GM18498 (cell line): ENCODE data around the gene DNM3.
"Not testable (repeated sequence)": the region's sequence is repeated elsewhere in the genome, so short reads cannot be mapped to it uniquely, and the experiment has no call there.

Experiments
- ATAC-seq: cut with Tn5 transposase; IDR thresholded peaks from one replicate; pipeline ENCODE4 v1.9.1; 2021; ENCODE audit warnings: mild to moderate bottlenecking, moderate library complexity; ENCODE audit not compliant: unreplicated experiment

The DNM3 gene

DNA sequence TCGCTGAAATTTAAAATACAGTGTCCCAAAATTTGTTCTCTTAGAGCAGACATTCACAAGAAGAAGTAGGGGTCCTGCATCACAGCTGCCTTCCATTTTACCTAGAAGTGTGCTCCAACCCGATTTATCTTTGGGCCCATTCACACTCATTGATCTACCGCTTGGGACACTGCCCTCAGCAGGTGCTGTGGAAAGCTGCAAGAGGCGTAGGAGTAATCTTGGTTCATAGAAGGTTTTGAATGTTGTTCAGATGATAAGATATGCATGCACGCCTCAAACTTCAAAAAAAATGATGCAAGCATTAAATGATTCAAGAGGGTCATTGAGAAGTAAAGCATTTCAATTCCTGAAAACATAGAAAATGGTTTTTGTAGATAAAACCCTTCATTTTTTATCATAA is 560.6 kb downstream of the DNM3 start:
- no peak for ATAC-seq

- no peak for ATAC-seq
Measured at GRCh38 chr1:172402878-172403569, 561.7 kb downstream of the DNM3 start.

- ATAC-seq: no peak
Measured at GRCh38 chr1:172404121-172404520, 562.8 kb downstream of the DNM3 start.

DNA sequence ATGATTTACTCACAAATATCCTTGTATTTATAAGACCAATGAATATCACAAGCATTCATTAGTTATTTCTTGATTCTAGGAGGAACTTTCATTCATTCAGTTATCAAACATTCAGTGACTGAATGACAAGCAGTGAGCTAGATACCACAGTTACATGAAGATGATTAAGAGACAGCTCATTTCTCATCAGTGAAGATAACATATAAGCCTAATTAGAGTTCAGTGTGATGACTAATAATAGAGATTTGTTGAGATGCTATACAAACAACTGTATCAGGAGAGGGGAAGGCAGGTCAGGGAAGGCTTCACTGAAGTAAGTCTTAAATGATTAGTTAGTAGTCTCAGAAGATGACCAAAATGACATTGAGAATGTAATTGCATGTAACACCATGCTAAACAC is 564.6 kb downstream of the DNM3 start:
- ATAC-seq: no peak

DNA sequence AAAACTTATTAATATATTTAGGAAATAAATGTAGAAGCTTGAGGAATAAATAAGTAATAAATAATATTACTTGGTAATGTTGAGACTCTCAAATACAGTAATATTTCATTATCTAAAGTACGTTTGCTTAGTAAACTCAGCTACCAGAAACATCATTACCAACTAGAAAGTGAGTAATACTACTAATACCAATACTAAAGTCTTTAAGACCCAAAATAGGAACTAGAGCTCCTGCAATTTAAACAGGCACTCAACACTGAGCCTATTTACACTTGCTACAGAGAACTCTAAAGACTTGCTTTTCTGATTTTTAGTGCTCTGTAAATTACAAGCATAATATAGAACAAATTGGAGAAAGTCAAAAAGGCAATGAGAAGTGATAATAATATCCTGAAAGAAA is 565.7 kb downstream of the DNM3 start:
- no peak for ATAC-seq

- no peak for ATAC-seq
Measured at GRCh38 chr1:172408958-172409357, 567.7 kb downstream of the DNM3 start.

DNA sequence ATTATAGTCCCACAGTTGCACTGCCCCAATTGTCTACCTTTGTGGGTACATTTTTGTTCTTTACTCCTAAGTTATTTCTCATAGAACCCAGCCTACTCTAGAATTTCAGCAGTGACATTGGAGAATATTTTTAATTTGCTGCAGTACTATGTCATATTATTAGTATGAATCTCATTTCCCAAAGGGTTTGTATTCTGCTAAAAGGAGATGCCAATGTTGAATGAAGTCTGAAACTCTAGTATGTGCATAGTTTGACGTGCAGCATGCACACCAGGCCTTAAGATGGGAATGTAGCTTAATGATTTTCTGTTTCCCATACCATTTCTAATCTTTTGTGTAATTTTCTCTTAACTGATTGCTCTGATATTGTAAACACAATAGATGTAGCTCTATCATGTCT is 568.7 kb downstream of the DNM3 start:
- no peak for ATAC-seq

GRCh38 chr1:172411791-172412338 is 570.6 kb downstream of the DNM3 start:
- no peak for ATAC-seq

DNA sequence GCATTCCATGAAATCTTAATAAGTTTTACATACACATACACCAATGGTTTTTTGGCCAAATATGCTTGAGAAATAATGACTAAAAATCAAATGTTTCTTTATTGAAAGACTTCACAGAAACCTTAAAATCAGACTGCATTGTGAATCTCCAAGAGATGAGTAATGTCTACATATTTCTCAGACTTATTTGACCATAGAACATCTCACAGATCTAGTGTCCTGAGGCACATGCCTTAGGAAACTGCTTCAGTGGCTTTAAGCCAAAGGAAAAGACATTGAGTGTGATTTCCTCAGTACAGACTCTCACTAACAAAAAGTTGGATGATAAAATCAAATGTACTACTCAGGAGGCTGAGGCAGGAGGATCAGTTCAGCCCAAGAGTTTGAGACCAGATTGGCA is 573.0 kb downstream of the DNM3 start:
- no peak for ATAC-seq

- ATAC-seq: no peak
Measured at GRCh38 chr1:172416496-172417035, 575.3 kb downstream of the DNM3 start.

GRCh38 chr1:172417557-172417956 is 576.3 kb downstream of the DNM3 start:
- no peak for ATAC-seq

DNA sequence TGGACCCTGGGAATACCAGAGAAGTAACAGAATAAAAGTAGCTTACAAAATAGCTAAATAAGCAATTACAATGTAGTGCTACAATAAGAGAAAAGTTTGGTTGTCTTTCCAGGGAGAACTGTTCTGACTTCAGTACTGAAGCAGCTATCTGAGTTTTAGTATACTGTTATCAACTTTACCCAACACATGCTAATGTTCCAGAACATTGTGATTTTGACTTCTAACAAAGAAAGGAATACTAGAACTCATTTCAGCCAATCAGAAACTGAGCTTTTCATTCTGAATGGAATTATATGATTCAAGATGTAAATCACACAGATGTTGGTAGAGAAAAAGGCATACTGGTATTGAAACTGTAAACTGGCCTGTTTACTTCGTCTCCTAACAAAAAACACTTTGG is 579.1 kb downstream of the DNM3 start, which contains the start of gene C1orf105:
C1orf105 (plus strand) TSS at position 301 of the 400 bp plus-strand sequence. CDS start 201 bp downstream, outside the sequence.
- no peak for ATAC-seq

- no peak for ATAC-seq
Measured at GRCh38 chr1:172421974-172422604, 580.8 kb downstream of the DNM3 start.

- no peak for ATAC-seq
Measured at GRCh38 chr1:172423336-172423735, 582.0 kb downstream of the DNM3 start.

DNA sequence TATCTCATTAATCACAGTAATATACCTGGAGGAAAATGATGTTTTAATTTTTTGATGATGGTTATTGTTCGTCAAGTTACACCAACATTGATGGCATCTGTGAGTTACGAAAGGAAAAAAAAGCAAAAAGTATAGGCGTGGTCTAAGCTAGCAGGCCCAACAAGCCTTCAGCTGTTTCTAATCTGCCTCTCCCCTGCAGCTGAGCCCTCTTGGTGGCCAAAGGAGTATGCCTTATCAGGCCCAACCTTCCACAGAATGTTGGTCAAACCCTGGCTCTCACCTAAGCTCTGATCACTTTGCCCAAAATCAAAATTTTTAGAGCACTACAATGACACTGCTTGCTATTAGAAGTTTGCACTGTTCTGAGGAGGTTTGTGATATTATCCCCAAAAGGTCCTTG is 584.0 kb downstream of the DNM3 start:
- ATAC-seq: no peak

DNA sequence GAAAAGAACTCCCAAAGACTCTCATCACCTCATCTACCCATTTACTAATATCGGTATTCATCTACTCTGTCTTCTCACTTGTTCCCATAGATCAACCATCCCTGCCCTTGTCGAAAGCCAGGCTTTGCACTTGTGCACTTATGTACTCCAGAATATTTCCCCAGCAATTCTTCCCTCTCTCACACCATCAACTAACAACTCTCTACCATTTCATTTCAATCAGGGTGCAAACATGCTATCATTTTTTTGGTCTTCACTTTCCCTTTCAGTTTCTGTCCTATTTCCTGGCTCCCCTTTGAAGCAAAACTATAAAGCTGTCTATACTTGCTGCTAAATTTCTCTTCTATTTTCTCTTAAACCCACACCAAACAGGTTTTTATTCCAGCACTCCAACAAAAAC is 585.9 kb downstream of the DNM3 start:
- no peak for ATAC-seq

DNA sequence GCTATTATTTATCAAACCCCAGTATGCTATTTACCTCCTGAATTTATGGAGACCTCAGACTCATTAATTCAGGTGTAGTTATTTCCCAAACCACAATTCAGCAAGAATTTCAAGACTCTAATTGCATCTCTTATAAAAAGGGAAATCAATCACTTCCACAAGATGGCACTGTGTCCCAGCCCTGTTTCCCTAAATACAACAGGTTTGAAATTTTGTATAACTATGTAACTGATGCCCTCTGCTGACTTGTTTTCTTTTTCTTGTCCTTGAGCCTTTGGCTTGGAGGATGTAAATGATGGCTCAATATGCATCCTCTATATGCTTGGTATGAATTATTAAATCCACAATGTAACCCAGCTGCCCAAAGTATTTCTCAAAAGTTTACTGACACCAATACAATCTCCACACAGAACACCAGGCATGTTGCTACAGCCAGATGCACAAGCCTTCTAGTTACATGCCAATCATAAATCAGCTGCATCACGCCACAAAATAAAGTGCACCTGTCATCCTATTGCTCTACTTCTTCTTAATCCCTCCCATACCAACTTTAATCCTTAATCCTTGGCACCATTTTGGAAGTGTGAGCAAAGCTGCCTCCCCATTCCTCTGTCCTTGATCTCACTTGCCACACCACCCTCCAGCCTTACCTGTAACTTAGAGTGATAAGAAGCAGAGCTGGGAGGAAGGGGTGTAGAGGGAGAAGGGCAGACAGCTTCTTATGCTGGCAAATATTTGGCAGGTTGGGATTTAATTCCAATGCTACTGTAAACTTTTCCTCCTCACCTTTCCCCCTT is 588.2 kb downstream of the DNM3 start:
- ATAC-seq: no peak

GRCh38 chr1:172430128-172430454 is 588.8 kb downstream of the DNM3 start:
- ATAC-seq: no peak

- no peak for ATAC-seq
Measured at GRCh38 chr1:172431204-172431603, 589.9 kb downstream of the DNM3 start.

GRCh38 chr1:172431721-172432192 is 590.5 kb downstream of the DNM3 start:
- ATAC-seq: no peak

GRCh38 chr1:172437183-172437582 is 595.9 kb downstream of the DNM3 start:
- ATAC-seq: not testable (repeated sequence)
